GM18519 (cell line): ENCODE data around the gene CTSO.

Experiments used
- ATAC-seq: cut with Tn5 transposase; IDR thresholded peaks from one replicate; pipeline ENCODE4 v1.9.1; 2021; ENCODE audit warnings: mild to moderate bottlenecking, moderate library complexity; ENCODE audit not compliant: unreplicated experiment, low FRiP score

CTSO gene

DNA sequence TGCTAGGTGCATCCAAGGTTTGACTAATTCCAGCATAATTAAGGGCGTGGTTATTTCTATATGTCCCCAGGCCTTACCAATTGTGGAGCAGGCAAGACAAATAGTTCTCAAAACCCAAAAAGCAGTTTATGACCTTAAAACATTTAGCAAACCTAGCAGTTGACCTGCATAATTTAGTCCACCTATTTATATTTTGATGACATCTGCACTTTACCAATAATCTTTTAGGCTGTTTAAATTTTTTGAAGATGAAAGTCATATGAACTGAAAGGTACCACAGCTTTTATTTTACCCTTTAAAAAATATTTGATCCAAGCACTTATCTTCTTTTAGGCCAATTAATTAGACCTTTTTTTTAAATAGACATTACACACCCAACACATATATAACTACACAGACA is 77.8 kb downstream of the CTSO start:
- no peak for ATAC-seq
